ENCODE measurements around the gene PTPN5.
"Not testable (repeated sequence)": the region's sequence is repeated elsewhere in the genome, so short reads cannot be mapped to it uniquely, and the experiment has no call there.

PTPN5 gene

DNA sequence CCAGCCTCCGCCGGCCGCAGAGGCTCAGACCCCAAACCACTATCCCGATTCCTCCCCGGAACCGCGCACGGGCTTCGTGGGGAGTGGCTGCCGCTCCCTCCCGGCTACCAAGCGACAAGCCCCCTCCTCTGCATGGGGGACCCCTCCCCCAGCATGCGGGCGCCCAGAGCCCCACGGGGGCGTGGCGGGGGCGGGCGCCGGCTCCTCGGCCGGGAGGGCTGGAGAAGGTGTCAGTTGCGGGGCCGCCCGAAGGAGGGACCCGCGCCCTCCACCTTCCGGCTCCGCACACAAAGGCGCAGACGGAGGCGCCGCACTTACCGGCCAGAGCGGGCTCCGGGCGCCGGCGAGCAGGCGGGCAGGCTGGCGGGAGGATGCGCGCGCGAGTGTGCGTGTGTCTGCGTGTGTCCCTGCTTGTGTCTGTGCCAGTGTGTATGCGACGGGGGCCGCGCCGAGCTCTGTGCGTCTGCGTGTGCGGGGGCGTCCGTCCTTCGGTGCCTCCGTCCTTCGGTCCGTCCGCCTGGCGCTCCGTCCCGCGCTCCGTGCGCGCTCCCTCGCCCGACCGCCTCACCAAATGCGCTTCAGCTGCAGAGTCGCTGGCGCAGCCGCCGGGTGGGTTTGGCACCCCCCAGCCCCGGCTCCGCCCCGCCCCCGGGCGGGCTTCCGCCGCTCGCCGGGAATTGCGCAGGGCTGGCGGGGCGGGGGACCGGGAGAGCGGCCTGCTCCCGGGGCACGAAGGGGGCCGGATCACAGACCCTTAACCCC lies at the start of gene PTPN5:
PTPN5 (minus strand) TSS at position 592 of the 762 bp plus-strand sequence. CDS start 19,840 bp downstream, outside the sequence.
- peak within 1 kb of the TSS; percentile 64 for H3K4me3 ChIP-seq
- no peak for TF ChIP-seq CTCF (IDR thresholded peaks at IDR 0.05)
- no peak within 1 kb of the TSS for H3K27ac ChIP-seq
- peak; percentile 54 for DNase-seq (ENCODE audit: low spot score)

GRCh38 chr11:18836417-18836816 lies 44.8 kb upstream of the PTPN5 start:
- no peak overlapping the region for H3K27ac ChIP-seq
- no peak overlapping the region for H3K4me3 ChIP-seq
- no peak for TF ChIP-seq CTCF (IDR thresholded peaks at IDR 0.05)
- DNase-seq (ENCODE audit: low spot score) = no peak

DNA sequence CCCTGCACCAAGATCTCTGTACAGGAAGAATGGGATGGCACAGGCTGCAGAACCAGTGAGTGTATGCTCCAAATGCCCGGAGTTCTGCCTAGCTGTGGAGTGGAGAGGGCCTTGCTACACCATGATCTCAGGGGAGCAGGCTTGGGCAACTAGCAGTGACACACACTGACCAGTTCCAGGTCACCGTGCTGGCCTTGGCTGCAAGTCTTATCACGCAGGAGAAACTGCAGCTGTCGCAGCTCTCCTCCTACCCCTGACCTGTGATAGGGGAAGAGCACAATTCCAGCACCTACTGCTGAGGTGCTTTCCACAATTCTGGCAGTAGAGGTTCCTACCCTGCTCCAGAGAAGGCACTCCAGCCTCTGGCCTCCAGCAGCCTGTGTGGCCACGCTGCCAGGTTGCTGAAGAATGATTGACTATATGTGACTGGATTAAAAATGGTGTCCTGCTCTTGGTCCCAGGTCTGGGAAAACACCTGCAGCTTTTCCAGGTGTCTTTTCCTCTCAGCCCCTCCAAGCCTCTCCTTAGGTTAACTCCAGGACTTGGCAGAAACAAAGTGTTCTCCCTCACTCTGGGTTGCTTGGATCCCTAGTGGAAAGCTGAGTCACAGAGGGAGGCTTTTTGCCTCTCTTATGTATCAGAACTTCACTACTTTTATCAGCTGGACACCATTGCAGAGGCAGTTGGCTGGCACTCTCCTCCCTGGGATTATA lies 43.3 kb upstream of the PTPN5 start:
- Histone ChIP-seq H3K4me3 (no peak overlapping the region), H3K27ac (no peak overlapping the region)
- no peak for TF ChIP-seq CTCF (IDR thresholded peaks at IDR 0.05)
- no peak for DNase-seq (ENCODE audit: low spot score)

GRCh38 chr11:18820160-18820559 lies 28.6 kb upstream of the PTPN5 start:
- H3K4me3 ChIP-seq; H3K27ac ChIP-seq; DNase-seq (ENCODE audit: low spot score): not testable (repeated sequence)

DNA sequence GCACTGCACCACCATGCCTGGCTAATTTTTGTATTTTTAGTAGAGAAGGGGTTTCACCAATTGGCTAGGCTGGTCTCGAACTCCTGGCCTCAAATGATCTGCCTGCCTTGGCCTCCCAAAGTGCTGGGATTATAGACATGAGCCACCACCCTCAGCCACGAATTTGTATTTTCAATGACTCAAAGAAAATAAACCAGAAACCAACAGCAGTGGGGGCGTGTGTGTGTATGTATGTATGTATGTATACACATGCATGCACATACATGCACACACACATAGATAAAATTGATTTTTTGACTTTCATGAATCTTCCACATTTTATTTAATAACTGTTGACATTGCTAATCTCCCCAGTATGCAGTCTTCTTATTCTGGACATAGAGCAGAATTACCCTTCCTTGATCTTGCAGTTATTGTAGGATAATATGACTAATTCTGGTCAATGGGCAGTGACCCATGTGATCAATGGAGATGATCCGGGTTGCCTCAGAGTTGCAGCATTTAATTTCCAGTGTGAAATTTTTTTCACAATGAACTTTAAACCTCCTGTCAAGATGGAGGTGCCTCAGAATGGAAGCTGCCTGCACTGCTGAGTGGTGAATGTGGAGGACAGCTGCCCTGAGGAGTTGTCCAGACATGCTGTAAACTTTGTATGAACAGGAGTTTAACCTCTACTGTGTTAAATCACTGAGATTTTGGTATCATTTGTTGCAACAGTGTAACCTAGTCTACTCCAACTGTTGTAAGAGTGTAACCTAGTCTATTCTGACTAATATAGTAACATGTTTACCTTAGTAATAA lies 12.8 kb upstream of the PTPN5 start:
- TF ChIP-seq CTCF (IDR thresholded peaks at IDR 0.05) = no peak
- H3K27ac ChIP-seq = no peak overlapping the region
- no peak for DNase-seq (ENCODE audit: low spot score)
- no peak overlapping the region for H3K4me3 ChIP-seq

DNA sequence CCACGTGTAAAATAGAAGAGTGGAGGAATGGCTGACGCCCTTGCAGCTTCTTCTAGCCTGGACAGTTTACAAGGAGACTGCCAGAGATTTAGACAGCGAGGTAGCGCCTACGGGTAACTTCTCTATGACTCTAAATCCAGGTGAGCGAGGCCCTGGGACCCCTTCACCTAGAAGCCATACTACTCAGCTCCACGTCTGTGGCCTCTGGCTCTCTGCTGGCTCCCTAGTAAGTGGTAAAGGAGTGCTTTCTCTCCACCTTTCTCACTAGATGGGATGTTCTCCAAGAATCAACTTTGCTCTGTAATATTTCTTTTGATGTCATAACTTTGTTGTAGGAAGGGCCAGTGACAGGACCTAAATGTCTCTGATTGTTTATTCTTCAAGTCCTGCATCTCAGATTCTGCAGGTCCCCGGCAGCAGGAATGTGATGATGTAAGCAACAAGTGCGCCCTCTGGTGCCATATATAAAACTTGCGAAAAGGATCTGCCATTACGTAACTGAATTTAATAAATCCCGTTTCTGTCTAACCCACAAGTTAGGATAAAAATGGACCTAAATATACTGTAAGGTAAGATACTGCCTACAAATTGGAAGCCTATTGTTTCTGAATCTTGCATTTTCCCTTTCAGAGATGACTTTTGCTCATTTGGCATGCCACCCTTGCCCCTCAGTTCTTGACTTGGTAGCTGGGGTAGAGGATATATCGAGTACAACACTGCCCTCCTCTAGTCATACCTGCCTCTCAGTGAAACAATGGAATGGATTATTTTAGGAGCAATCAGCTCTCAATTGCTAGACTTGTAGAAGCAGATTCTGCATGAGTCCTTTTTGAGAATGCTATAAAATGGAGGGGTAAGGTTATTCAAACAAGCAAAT lies 11.0 kb upstream of the PTPN5 start:
- Histone ChIP-seq H3K4me3 (no peak overlapping the region), H3K27ac (no peak overlapping the region)
- no peak for TF ChIP-seq CTCF (IDR thresholded peaks at IDR 0.05)
- no peak for DNase-seq (ENCODE audit: low spot score)
